ENCODE measurements around the gene SPACDR. TPM values are rescaled to one million over a fixed set of nuclear protein-coding genes. Genes with fewer than 3 reads are reported as not detected.
A peak's percentile ranks its signal among the peaks of the same experiment; 100 is the strongest.

Gene SPACDR
- total RNA-seq, 1 experiment from 2014 or later, result 2.9 TPM

GRCh38 chr7:100491192-100491578 lies 27.1 kb upstream of the SPACDR start:
- no peaks in the 10 kb centered on the region for H3K27me3 ChIP-seq (replicated peaks; ENCODE audit: insufficient read depth, low read depth, low read length, poor library complexity)
- ChIA-PET CTCF (no interaction called here), POLR2A (ENCODE audit: low non-redundant PET) (no interaction called here)
- BruUV-seq (replicated peaks), result no TSS peak
- no peak overlapping the region for H3K4me3 ChIP-seq (ENCODE audit: low read depth, low read length, poor library complexity, severe bottlenecking)
- DNase-seq (ENCODE audit: low spot score), result no peak
- H3K4me1 ChIP-seq (ENCODE audit: insufficient read depth, low read length, poor library complexity, severe bottlenecking), result peaks cover 7% of the 10 kb centered on the region
- intact Hi-C loops (cut with micrococcal nuclease; ENCODE audit: unreplicated experiment), result no loop called here
- no peak for TF ChIP-seq EZH2 (IDR thresholded peaks at IDR 0.05; ENCODE audit: borderline replicate concordance, low read depth, low read length, poor library complexity, severe bottlenecking)
- no peaks in the 10 kb centered on the region for H3K9me3 ChIP-seq (ENCODE audit: low read depth, low read length, poor library complexity, severe bottlenecking)
- H3K36me3 ChIP-seq (ENCODE audit: insufficient read depth, low read length, poor library complexity, severe bottlenecking), result no peaks in the 10 kb centered on the region
- H3K27ac ChIP-seq (ENCODE audit: low read depth, low read length, poor library complexity, severe bottlenecking), result no peak overlapping the region

GRCh38 chr7:100490483-100491191 lies 26.6 kb upstream of the SPACDR start:
- CTCF ChIA-PET, result no interaction called here
- no peak for TF ChIP-seq CTCF (conservative IDR thresholded peaks at IDR 0.05; ENCODE audit: low read depth, low read length)
- TF ChIP-seq EZH2 (IDR thresholded peaks at IDR 0.05; ENCODE audit: borderline replicate concordance, low read depth, low read length, poor library complexity, severe bottlenecking), result no peak
- H3K9me3 ChIP-seq (ENCODE audit: low read depth, low read length, poor library complexity, severe bottlenecking), result no peaks in the 10 kb centered on the region
- DNase-seq (ENCODE audit: low spot score), result no peak
- BruUV-seq (replicated peaks), result no TSS peak
- no peaks in the 10 kb centered on the region for H3K36me3 ChIP-seq (ENCODE audit: insufficient read depth, low read length, poor library complexity, severe bottlenecking)
- no peak overlapping the region for H3K27ac ChIP-seq (ENCODE audit: low read depth, low read length, poor library complexity, severe bottlenecking)
- no peaks in the 10 kb centered on the region for H3K27me3 ChIP-seq (replicated peaks; ENCODE audit: insufficient read depth, low read depth, low read length, poor library complexity)
- peaks cover 7% of the 10 kb centered on the region for H3K4me1 ChIP-seq (ENCODE audit: insufficient read depth, low read length, poor library complexity, severe bottlenecking)
- H3K4me3 ChIP-seq (ENCODE audit: low read depth, low read length, poor library complexity, severe bottlenecking), result no peak overlapping the region
- intact Hi-C loops (cut with micrococcal nuclease; ENCODE audit: unreplicated experiment), result no loop called here
- POLR2A ChIA-PET (ENCODE audit: low non-redundant PET), result interaction anchor here (0.5 kb wide), 1 partner anchor 46 kb away, joined by 9 read pairs; no protein-coding TSS in a partner anchor

GRCh38 chr7:100489824-100490223 lies 25.8 kb upstream of the SPACDR start:
- ChIA-PET POLR2A (ENCODE audit: low non-redundant PET) (interaction anchor here (0.5 kb wide), 1 partner anchor 47 kb away, joined by 9 read pairs; no protein-coding TSS in a partner anchor), CTCF (interaction anchor here (0.6 kb wide), 1 partner anchor 74 kb away, joined by 3 read pairs; no protein-coding TSS in a partner anchor)
- Histone ChIP-seq H3K4me1 (ENCODE audit: insufficient read depth, low read length, poor library complexity, severe bottlenecking) (peaks cover 7% of the 10 kb centered on the region), H3K4me3 (ENCODE audit: low read depth, low read length, poor library complexity, severe bottlenecking) (no peak overlapping the region), H3K27ac (ENCODE audit: low read depth, low read length, poor library complexity, severe bottlenecking) (no peak overlapping the region), H3K27me3 (replicated peaks; ENCODE audit: insufficient read depth, low read depth, low read length, poor library complexity) (no peaks in the 10 kb centered on the region), H3K9me3 (ENCODE audit: low read depth, low read length, poor library complexity, severe bottlenecking) (no peaks in the 10 kb centered on the region), H3K36me3 (ENCODE audit: insufficient read depth, low read length, poor library complexity, severe bottlenecking) (no peaks in the 10 kb centered on the region)
- DNase-seq (ENCODE audit: low spot score), result peak; percentile 95
- TF ChIP-seq CTCF (conservative IDR thresholded peaks at IDR 0.05; ENCODE audit: low read depth, low read length), result no peak
- no peak for TF ChIP-seq EZH2 (IDR thresholded peaks at IDR 0.05; ENCODE audit: borderline replicate concordance, low read depth, low read length, poor library complexity, severe bottlenecking)
- BruUV-seq (replicated peaks), result no TSS peak
- intact Hi-C loops (cut with micrococcal nuclease; ENCODE audit: unreplicated experiment), result no loop called here

- Histone ChIP-seq H3K9me3 (ENCODE audit: low read depth, low read length, poor library complexity, severe bottlenecking) (no peaks in the 10 kb centered on the region), H3K27ac (ENCODE audit: low read depth, low read length, poor library complexity, severe bottlenecking) (no peak overlapping the region), H3K27me3 (replicated peaks; ENCODE audit: insufficient read depth, low read depth, low read length, poor library complexity) (no peaks in the 10 kb centered on the region), H3K4me3 (ENCODE audit: low read depth, low read length, poor library complexity, severe bottlenecking) (no peak overlapping the region), H3K4me1 (ENCODE audit: insufficient read depth, low read length, poor library complexity, severe bottlenecking) (peaks cover 7% of the 10 kb centered on the region), H3K36me3 (ENCODE audit: insufficient read depth, low read length, poor library complexity, severe bottlenecking) (no peaks in the 10 kb centered on the region)
- CTCF ChIA-PET, result no interaction called here
- POLR2A ChIA-PET (ENCODE audit: low non-redundant PET), result no interaction called here
- TF ChIP-seq CTCF (conservative IDR thresholded peaks at IDR 0.05; ENCODE audit: low read depth, low read length) (no peak), EZH2 (IDR thresholded peaks at IDR 0.05; ENCODE audit: borderline replicate concordance, low read depth, low read length, poor library complexity, severe bottlenecking) (no peak)
- intact Hi-C loops (cut with micrococcal nuclease; ENCODE audit: unreplicated experiment), result no loop called here
- DNase-seq (ENCODE audit: low spot score), result no peak
- BruUV-seq (replicated peaks), result no TSS peak
Measured at GRCh38 chr7:100489121-100489520, 25.1 kb upstream of the SPACDR start.

Data from A673 (cell line).